ENCODE results near the gene AKR1C4.
"Not testable (repeated sequence)": the region's sequence is repeated elsewhere in the genome, so short reads cannot be mapped to it uniquely, and the experiment has no call there.

Gene AKR1C4

DNA sequence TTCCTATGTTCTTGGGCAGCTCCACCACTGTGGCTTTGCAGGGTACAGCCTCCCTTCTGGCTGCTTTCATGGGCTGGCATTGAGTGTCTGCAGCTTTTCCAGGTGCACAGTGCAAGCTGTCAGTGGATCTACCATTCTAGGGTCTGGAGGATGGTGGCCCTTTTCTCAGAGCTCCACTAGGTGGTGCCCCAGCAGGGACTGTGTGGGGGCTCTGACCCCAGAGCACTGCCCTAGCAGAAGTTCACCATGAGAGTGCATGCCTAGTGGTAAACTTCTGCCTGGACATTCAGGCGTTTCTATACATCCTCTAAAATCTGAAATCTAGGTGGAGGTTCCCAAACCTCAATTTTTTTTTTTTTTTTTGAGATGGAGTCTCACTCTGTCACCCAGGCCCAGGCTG lies 13.6 kb downstream of the AKR1C4 start:
- H3K79me2 ChIP-seq (ENCODE audit: insufficient read depth, low read length); H3K9ac ChIP-seq (ENCODE audit: low read depth, low read length); H2AFZ ChIP-seq (ENCODE audit: low read depth, low read length); H3K9me3 ChIP-seq (ENCODE audit: insufficient read depth, low read length, severe bottlenecking); H3K36me3 ChIP-seq (ENCODE audit: insufficient read depth, low read length); H3K4me3 ChIP-seq (ENCODE audit: low read depth in 1 of 2, low read length in 2 of 2); H4K20me1 ChIP-seq (ENCODE audit: insufficient read depth, low read length); H3K27ac ChIP-seq (ENCODE audit: low read length); H3K27me3 ChIP-seq (ENCODE audit: insufficient read depth, low read length, poor library complexity); H3K4me1 ChIP-seq (ENCODE audit: insufficient read depth, low read length); H3K4me2 ChIP-seq (ENCODE audit: insufficient read depth, low read length); ATAC-seq (ENCODE audit: insufficient read depth, low read depth): not testable (repeated sequence)
- TF ChIP-seq, protein P1, sequence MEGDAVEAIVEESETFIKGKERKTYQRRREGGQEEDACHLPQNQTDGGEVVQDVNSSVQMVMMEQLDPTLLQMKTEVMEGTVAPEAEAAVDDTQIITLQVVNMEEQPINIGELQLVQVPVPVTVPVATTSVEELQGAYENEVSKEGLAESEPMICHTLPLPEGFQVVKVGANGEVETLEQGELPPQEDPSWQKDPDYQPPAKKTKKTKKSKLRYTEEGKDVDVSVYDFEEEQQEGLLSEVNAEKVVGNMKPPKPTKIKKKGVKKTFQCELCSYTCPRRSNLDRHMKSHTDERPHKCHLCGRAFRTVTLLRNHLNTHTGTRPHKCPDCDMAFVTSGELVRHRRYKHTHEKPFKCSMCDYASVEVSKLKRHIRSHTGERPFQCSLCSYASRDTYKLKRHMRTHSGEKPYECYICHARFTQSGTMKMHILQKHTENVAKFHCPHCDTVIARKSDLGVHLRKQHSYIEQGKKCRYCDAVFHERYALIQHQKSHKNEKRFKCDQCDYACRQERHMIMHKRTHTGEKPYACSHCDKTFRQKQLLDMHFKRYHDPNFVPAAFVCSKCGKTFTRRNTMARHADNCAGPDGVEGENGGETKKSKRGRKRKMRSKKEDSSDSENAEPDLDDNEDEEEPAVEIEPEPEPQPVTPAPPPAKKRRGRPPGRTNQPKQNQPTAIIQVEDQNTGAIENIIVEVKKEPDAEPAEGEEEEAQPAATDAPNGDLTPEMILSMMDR (IDR thresholded peaks at IDR 0.05; ENCODE audit: borderline replicate concordance, extremely low read depth, low read length, poor library complexity, severe bottlenecking) = peak; percentile 21
- DNase-seq = peak; percentile 10

DNA sequence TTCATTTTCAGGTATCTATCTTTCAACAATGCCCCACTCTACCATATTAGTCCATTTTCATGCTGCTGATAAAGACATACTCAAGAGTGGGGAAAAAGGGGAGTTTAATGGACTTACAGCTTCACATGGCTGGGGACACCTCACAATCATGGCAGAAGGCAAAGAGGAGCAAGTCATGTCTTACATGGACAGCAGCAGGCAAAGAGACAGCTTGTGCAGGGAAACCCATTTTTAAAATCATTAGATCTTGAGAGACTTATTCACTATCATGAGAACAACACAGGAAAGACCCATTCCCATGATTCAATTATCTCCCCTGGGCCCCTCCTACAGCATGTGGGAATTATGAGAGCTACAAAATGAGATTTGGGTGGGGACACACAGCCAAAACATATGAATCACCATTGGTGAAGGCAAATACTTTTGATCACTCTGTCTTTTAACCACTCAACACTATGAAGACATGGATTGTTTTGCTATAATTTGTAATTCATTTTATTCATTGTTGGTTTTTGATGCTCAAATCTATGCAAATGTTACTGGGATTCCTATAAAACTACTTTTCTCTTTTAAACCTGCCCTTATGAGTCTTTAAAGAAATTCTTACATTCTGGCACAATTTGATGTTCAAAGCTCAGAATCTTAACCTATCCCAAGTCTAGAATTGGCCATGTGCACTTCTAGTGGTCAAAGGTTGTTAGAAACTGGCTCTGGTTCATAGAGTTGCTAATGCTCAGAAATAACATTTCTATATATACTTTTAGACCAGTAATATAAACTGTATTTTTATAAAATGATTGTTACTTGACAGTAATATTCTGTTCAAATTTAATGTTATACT lies 15.3 kb downstream of the AKR1C4 start:
- TF ChIP-seq EZH2 (IDR thresholded peaks at IDR 0.05; ENCODE audit: borderline replicate concordance, low read depth, low read length, severe bottlenecking) = no peak
- TF ChIP-seq, protein P1 (IDR thresholded peaks at IDR 0.05; ENCODE audit: borderline replicate concordance, extremely low read depth, low read length, poor library complexity, severe bottlenecking) = no peak
- DNase-seq (no peak), ATAC-seq (ENCODE audit: insufficient read depth, low read depth) (no peak)
- no peak overlapping the region for H3K27ac ChIP-seq (ENCODE audit: low read length)
- no peaks in the 10 kb centered on the region for H3K9me3 ChIP-seq (ENCODE audit: insufficient read depth, low read length, severe bottlenecking)
- H3K4me1 ChIP-seq (ENCODE audit: insufficient read depth, low read length) = no peaks in the 10 kb centered on the region
- H4K20me1 ChIP-seq (ENCODE audit: insufficient read depth, low read length) = no peaks in the 10 kb centered on the region
- H3K36me3 ChIP-seq (ENCODE audit: insufficient read depth, low read length) = no peaks in the 10 kb centered on the region
- H3K79me2 ChIP-seq (ENCODE audit: insufficient read depth, low read length) = no peaks in the 10 kb centered on the region
- H3K9ac ChIP-seq (ENCODE audit: low read depth, low read length) = no peak overlapping the region
- H3K4me2 ChIP-seq (ENCODE audit: insufficient read depth, low read length) = no peak overlapping the region
- no peaks in the 10 kb centered on the region for H3K27me3 ChIP-seq (ENCODE audit: insufficient read depth, low read length, poor library complexity)
- H2AFZ ChIP-seq (ENCODE audit: low read depth, low read length) = no peak overlapping the region
- no peak overlapping the region for H3K4me3 ChIP-seq (ENCODE audit: low read depth in 1 of 2, low read length in 2 of 2)

DNA sequence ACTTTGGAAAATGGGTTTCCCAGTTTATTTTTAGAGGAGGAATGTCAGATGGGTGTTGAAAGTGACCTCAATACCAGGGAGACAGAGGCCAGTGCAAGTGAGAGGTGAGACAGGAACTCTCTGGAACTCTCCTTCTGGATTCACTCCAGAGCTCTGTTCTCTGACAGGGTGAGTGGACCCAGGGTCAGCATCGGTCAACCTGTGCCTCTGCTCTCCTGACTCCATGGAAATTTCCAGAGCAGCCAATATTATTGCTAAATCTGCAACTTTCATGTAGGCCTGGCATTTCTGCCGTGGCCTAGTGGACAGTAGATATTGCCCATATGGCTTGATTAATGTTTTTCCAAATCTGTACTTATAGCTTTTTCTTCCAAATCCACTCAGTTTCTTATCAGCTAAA lies 20.2 kb downstream of the AKR1C4 start:
- DNase-seq (no peak), ATAC-seq (ENCODE audit: insufficient read depth, low read depth) (no peak)
- Histone ChIP-seq H3K9ac (ENCODE audit: low read depth, low read length) (no peak overlapping the region), H3K27me3 (ENCODE audit: insufficient read depth, low read length, poor library complexity) (no peaks in the 10 kb centered on the region), H3K79me2 (ENCODE audit: insufficient read depth, low read length) (no peaks in the 10 kb centered on the region), H3K4me3 (ENCODE audit: low read depth in 1 of 2, low read length in 2 of 2) (no peak overlapping the region), H3K36me3 (ENCODE audit: insufficient read depth, low read length) (no peaks in the 10 kb centered on the region), H3K9me3 (ENCODE audit: insufficient read depth, low read length, severe bottlenecking) (no peaks in the 10 kb centered on the region), H3K27ac (ENCODE audit: low read length) (no peak overlapping the region), H3K4me2 (ENCODE audit: insufficient read depth, low read length) (no peak overlapping the region), H2AFZ (ENCODE audit: low read depth, low read length) (no peak overlapping the region), H4K20me1 (ENCODE audit: insufficient read depth, low read length) (no peaks in the 10 kb centered on the region), H3K4me1 (ENCODE audit: insufficient read depth, low read length) (no peaks in the 10 kb centered on the region)
- TF ChIP-seq EZH2 (IDR thresholded peaks at IDR 0.05; ENCODE audit: borderline replicate concordance, low read depth, low read length, severe bottlenecking) = no peak
- TF ChIP-seq, protein P1 (IDR thresholded peaks at IDR 0.05; ENCODE audit: borderline replicate concordance, extremely low read depth, low read length, poor library complexity, severe bottlenecking) = no peak
